Measurements from ENCODE around the gene C13orf46. TPM values are rescaled to one million over a fixed set of nuclear protein-coding genes. Genes with fewer than 3 reads are reported as not detected.

Gene C13orf46
- total and polyA plus RNA-seq, 2 of the 8 experiments (the other 6 are each of a cell fraction or from before 2014, with no cell fraction given) = 0.23 to 0.28 TPM

GRCh38 chr13:113918580-113918979 lies 55.3 kb downstream of the C13orf46 start:
- no peak overlapping the region for H2BK12ac ChIP-seq (ENCODE audit: low read depth, low read length)
- H3K4me1 ChIP-seq (replicated peaks in 1 of 4; ENCODE audit: control insufficient read depth in 3 of 4, insufficient read depth in 4 of 4, low read length in 3 of 4) = no peaks in the 10 kb centered on the region
- no peak overlapping the region for H3K23ac ChIP-seq (ENCODE audit: insufficient read length)
- H3K56ac ChIP-seq (replicated peaks; ENCODE audit: insufficient read length, low read depth, low read length) = no peak overlapping the region
- no peak overlapping the region for H3K9ac ChIP-seq (replicated peaks in 1 of 4; ENCODE audit: extremely low read depth in 1 of 4, low read depth in 3 of 4, low read length in 3 of 4)
- no peak for TF ChIP-seq RAD21 (IDR thresholded peaks at IDR 0.05 in 1 of 2, conservative IDR thresholded peaks at IDR 0.05 in 1 of 2; ENCODE audit: low read depth in 2 of 2, low read length in 2 of 2)
- H3K27me3 ChIP-seq (replicated peaks in 1 of 4; ENCODE audit: control insufficient read depth in 3 of 4, extremely low read depth in 1 of 4, insufficient read depth in 3 of 4, low read length in 3 of 4) = peaks cover 0 to 5% (median 0%) of the 10 kb centered on the region in 4 experiments; a peak in 1 of 7 replicates
- H4K8ac ChIP-seq (ENCODE audit: extremely low read depth, insufficient read depth, low read length) = no peak overlapping the region
- peaks cover 6% of the 10 kb centered on the region in 2 experiments; a peak in 2 of 4 replicates for H3K9me3 ChIP-seq (ENCODE audit: insufficient read depth in 2 of 2, low read depth in 1 of 2, low read length in 1 of 2)
- no peak overlapping the region for H2BK20ac ChIP-seq (ENCODE audit: low read length)
- 82% methylated on average over 10 of the region's 10 CpGs; no CpG with 5 or more reads in 1 of the 2 experiments for WGBS, 2 experiments (ENCODE audit: extremely low coverage in 1 of 2, insufficient coverage in 1 of 2, insufficient read length in 1 of 2, insufficient replicate concordance in 2 of 2, low coverage in 1 of 2, low lambda C conversion rate in 2 of 2, missing lambda C conversion rate in 1 of 2)
- no peak overlapping the region for H3K4me2 ChIP-seq (ENCODE audit: insufficient read depth in 1 of 2, low read depth in 2 of 2, low read length in 2 of 2)
- no peak overlapping the region for H3K14ac ChIP-seq (ENCODE audit: insufficient read length)
- H2AFZ ChIP-seq (ENCODE audit: low read length) = no peak overlapping the region
- no peak overlapping the region for H3K4ac ChIP-seq (replicated peaks; ENCODE audit: insufficient read length, low read depth, low read length)
- FAIRE-seq = no peak
- no peak overlapping the region for H3K27ac ChIP-seq (ENCODE audit: low read depth, low read length)
- no peak overlapping the region for H2BK120ac ChIP-seq (replicated peaks; ENCODE audit: low read depth, low read length)
- no peak overlapping the region for H4K91ac ChIP-seq (replicated peaks; ENCODE audit: insufficient read length, low read length)
- no peaks in the 10 kb centered on the region for H3K36me3 ChIP-seq (ENCODE audit: control insufficient read depth in 2 of 4, insufficient read depth in 4 of 4, low read length in 3 of 4)
- H2BK5ac ChIP-seq (ENCODE audit: low read depth, low read length) = no peak overlapping the region
- POLR2A ChIA-PET (ENCODE audit: partially characterized antibody) = no interaction called here
- CTCF ChIA-PET (ENCODE audit: partially characterized antibody) = interaction anchor here (1.0 to 2.6 kb wide), 3 partner anchors 10 to 15 kb away, joined by 3 to 8 read pairs (median 4); no protein-coding TSS in a partner anchor
- peak in 1 of 2 experiments; percentile 30 for DNase-seq (ENCODE audit: low read depth in 1 of 2, low spot score in 2 of 2)
- H3K79me2 ChIP-seq (ENCODE audit: control insufficient read depth in 1 of 2, insufficient read depth in 2 of 2, low read length in 2 of 2) = no peaks in the 10 kb centered on the region
- H3K18ac ChIP-seq (ENCODE audit: extremely low read depth, low read length) = no peak overlapping the region
- H3K4me3 ChIP-seq (ENCODE audit: extremely low read depth in 1 of 4, insufficient read depth in 2 of 4, low read depth in 3 of 4, low read length in 4 of 4) = no peak overlapping the region
- no peaks in the 10 kb centered on the region for H3K79me1 ChIP-seq (ENCODE audit: low read depth, low read length)
- no peak overlapping the region for H2AK5ac ChIP-seq (ENCODE audit: low read depth, low read length)
- no peak overlapping the region for H2BK15ac ChIP-seq (ENCODE audit: low read length)
- no peaks in the 10 kb centered on the region for H4K20me1 ChIP-seq (replicated peaks in 1 of 2; ENCODE audit: control insufficient read depth in 1 of 2, insufficient read depth in 2 of 2, low read length in 2 of 2)
- H3K23me2 ChIP-seq (ENCODE audit: low read depth, low read length) = no peaks in the 10 kb centered on the region
- H4K5ac ChIP-seq (ENCODE audit: insufficient read length, low read depth, low read length) = no peak overlapping the region

Measured in H1 (cell line).